Measurements from ENCODE around the gene CCDC63. TPM values are rescaled to one million over a fixed set of nuclear protein-coding genes. Genes with fewer than 3 reads are reported as not detected.

Gene CCDC63
- total and polyA plus RNA-seq, 2 of the 13 experiments (the other 11 are each of a cell fraction or from before 2014, with no cell fraction given): not detected

- no peak for TF ChIP-seq ZBTB10 (CRISPR knock-in tag; IDR thresholded peaks at IDR 0.05; ENCODE audit: borderline replicate concordance)
- TF ChIP-seq EEA1 (CRISPR knock-in tag; IDR thresholded peaks at IDR 0.05; ENCODE audit: borderline replicate concordance): no peak
- no peak for TF ChIP-seq SPEN (CRISPR knock-in tag; IDR thresholded peaks at IDR 0.05; ENCODE audit: low read depth)
- peak; percentile 30; the same call in 1 of the 2 replicates for TF ChIP-seq ZNF350 (CRISPR knock-in tag; IDR thresholded peaks at IDR 0.05; ENCODE audit: borderline replicate concordance, low read depth)
- 0 out of 2 replicates have a peak, but pooled peaks have one; percentile 36 for TF ChIP-seq ZSCAN25 (CRISPR knock-in tag; IDR thresholded peaks at IDR 0.05)
- 0 out of 2 replicates have a peak, but pooled peaks have one; percentile 8 for TF ChIP-seq HNF4A (CRISPR knock-in tag; IDR thresholded peaks at IDR 0.05)
- no peak for TF ChIP-seq ZSCAN20 (CRISPR knock-in tag; IDR thresholded peaks at IDR 0.05; ENCODE audit: borderline replicate concordance)
- TF ChIP-seq ZBTB33 (CRISPR knock-in tag; IDR thresholded peaks at IDR 0.05): 0 out of 2 replicates have a peak, but pooled peaks have one; percentile 19
- no peak for TF ChIP-seq HOXA7 (CRISPR knock-in tag; IDR thresholded peaks at IDR 0.05)
- TF ChIP-seq GATAD1 (CRISPR knock-in tag; IDR thresholded peaks at IDR 0.05): no peak
- peak; percentile 92; the same call in 1 of the 2 replicates for TF ChIP-seq ZNF142 (CRISPR knock-in tag; IDR thresholded peaks at IDR 0.05)
- TF ChIP-seq SNAPC5 (CRISPR knock-in tag; IDR thresholded peaks at IDR 0.05; ENCODE audit: borderline replicate concordance): 0 out of 2 replicates have a peak, but pooled peaks have one; percentile 63
- 0 out of 2 replicates have a peak, but pooled peaks have one; percentile 22 for TF ChIP-seq TARDBP (CRISPR knock-in tag; IDR thresholded peaks at IDR 0.05)
- TF ChIP-seq ZNF362 (CRISPR knock-in tag; IDR thresholded peaks at IDR 0.05; ENCODE audit: borderline replicate concordance): no peak
- TF ChIP-seq ZNF773 (CRISPR knock-in tag; IDR thresholded peaks at IDR 0.05; ENCODE audit: borderline replicate concordance): no peak
Measured at GRCh38 chr12:110846615-110847566, at the start of gene CCDC63 (continued).

Measured in HepG2 (cell line).